ENCODE results near the gene CCR6.

The CCR6 gene

DNA sequence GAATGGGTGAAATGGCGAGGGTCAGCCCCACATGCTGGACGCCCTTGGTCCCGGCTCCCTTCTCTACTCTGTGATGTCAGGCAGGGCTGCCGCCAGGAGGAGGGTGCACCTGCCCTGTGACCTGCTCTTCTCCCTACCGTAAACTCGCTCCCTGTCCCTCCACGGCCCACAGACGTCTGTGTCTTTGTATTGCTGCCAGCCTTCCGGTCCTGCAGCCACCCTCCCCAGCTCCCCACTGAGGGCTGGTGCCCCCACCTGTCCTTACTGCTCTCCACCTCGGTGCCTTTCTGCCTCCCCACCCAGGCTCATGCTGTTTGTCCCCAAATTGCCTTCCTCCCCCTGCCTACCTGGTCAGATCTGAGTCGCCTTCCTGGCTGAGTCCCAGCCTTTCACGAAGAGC lies 4.1 kb upstream of the CCR6 start:
- TF ChIP-seq, protein P1, sequence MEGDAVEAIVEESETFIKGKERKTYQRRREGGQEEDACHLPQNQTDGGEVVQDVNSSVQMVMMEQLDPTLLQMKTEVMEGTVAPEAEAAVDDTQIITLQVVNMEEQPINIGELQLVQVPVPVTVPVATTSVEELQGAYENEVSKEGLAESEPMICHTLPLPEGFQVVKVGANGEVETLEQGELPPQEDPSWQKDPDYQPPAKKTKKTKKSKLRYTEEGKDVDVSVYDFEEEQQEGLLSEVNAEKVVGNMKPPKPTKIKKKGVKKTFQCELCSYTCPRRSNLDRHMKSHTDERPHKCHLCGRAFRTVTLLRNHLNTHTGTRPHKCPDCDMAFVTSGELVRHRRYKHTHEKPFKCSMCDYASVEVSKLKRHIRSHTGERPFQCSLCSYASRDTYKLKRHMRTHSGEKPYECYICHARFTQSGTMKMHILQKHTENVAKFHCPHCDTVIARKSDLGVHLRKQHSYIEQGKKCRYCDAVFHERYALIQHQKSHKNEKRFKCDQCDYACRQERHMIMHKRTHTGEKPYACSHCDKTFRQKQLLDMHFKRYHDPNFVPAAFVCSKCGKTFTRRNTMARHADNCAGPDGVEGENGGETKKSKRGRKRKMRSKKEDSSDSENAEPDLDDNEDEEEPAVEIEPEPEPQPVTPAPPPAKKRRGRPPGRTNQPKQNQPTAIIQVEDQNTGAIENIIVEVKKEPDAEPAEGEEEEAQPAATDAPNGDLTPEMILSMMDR (IDR thresholded peaks at IDR 0.05; ENCODE audit: low read depth, low read length), result no peak
- H3K4me3 ChIP-seq (ENCODE audit: low read depth, low read length), result no peak overlapping the region
- in situ Hi-C loops (cut with HindIII; ENCODE audit: low sequenced_read_pairs), result no loop called here
- no peak for DNase-seq (ENCODE audit: low read depth, low spot score)

DNA sequence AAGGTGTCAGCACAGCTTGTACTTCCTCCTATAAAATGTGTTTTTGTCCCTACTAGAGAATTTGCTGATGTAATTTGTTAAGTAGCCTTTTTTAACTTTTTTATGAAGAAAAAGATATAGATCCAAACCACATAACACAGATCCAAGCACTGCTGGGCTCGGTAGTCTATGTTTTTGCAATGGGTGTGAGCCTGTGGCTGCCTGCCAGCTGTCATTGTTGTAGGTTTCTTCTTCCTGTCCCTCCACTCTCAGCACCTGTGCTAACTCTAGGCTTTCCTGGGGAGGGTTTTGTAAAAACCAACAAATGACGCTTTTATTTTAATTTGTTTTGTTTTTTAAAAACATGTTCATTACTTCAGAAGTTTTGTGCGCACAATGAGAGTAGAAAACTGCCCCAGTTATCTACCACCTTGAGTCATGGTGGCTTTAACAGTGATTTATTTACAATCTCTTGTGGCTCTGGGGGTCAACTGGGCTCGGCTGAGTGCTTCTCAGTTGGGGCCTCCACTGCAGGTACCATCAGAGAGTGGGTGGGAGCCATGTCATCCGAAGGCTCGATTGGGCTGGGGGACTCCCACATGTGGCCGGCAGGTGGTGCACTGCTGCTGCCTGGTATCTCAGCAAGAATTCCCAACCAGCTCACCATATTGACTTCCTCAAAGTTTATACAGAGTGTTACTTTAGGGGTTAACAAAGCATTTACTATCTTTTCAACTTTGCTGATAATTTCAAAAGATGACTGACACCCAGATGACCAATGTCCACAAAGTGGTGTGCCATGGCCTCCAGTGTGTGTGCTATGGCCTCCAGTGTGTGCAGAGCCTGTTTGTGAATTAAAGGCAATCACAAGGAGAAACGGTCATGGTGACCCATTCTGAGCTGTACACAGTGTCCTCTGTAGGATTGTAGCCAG lies 3.0 kb upstream of the CCR6 start:
- TF ChIP-seq, protein P1 (IDR thresholded peaks at IDR 0.05; ENCODE audit: low read depth, low read length), result no peak
- no peak overlapping the region for H3K4me3 ChIP-seq (ENCODE audit: low read depth, low read length)
- in situ Hi-C loops (cut with HindIII; ENCODE audit: low sequenced_read_pairs), result no loop called here
- no peak for DNase-seq (ENCODE audit: low read depth, low spot score)

DNA sequence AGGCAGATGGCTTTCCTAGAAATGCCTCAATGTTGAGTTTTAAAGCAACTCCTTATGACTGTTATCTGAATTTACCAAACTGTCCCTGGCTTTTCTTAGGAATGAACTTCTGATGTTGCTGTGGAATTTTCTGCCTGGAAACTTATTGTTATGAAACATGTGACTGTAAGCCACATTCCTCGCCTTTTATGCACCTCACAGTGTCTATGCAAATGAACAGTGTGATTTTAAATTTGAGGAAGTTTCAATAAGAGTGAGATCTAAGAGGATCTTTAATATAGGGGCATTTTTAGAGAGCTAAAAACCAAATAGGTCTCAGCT lies 2.4 kb upstream of the CCR6 start:
- DNase-seq (ENCODE audit: low read depth, low spot score), result no peak
- TF ChIP-seq, protein P1 (IDR thresholded peaks at IDR 0.05; ENCODE audit: low read depth, low read length), result no peak
- no peak overlapping the region for H3K4me3 ChIP-seq (ENCODE audit: low read depth, low read length)
- in situ Hi-C loops (cut with HindIII; ENCODE audit: low sequenced_read_pairs), result no loop called here

DNA sequence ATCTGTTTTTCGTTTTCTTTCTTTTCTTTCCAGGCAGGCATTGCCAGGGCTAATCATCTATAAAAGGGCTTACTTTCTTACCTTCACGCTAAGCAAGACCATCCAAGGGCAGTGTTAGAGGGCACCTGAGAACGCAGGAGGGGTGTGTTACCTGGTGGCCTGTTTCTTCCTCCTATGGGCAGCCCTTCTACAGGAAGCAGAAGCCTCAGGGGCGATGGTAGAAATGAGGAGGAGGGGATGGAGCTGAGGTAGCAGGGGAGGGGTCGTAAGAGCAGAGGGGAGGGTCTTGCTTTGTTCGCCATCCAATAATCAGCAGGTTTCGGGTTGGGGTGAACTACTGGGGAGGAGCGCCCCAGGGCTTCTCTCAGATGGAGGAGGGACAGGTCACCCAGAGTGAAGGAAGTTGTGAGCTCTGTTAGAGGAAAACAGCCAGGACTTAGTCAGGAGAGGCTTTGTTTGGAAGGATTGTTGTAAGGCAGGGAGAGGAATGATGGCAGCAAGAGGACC lies 1.5 kb upstream of the CCR6 start:
- in situ Hi-C loops (cut with HindIII; ENCODE audit: low sequenced_read_pairs), result no loop called here
- TF ChIP-seq, protein P1 (IDR thresholded peaks at IDR 0.05; ENCODE audit: low read depth, low read length), result no peak
- no peak for DNase-seq (ENCODE audit: low read depth, low spot score)
- no peak overlapping the region for H3K4me3 ChIP-seq (ENCODE audit: low read depth, low read length)

DNA sequence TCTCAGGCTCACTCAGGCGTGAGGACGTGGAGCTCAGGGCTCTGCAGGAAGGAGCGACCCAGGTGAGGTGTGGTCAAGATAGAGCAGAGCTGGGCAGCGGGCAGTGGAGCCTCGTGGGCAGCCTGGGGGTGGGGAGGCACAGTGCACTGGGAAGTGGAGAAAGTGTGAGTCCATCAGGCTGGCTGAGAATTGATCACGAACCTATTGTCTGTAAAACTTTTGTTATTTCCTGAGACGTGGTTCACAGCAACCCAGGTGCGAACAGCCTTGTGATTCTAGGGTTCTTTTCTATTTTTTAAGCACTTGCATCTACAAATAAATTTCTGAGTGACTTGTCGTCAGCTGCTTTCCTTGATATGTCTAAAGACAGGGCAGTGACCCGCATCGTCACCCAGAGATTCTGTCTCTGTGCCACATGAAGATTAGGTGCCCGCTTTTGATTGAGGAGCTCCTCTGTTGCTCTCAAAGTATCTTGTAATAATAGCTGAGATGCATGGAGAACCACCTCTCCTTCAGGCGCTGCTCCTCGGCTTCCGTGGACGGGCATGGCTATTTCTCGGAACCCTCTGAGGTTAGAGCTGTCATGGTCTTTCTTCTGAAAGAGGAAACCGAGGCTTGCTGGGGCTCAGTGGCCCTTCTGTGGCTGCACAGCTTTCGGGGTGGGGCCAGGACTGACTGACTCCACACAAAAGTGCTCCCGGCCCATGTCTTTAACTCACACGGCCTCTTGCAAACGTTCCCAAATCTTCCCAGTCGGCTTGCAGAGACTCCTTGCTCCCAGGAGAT lies 662 bp upstream of the CCR6 start:
- DNase-seq (ENCODE audit: low read depth, low spot score), result no peak
- in situ Hi-C loops (cut with HindIII; ENCODE audit: low sequenced_read_pairs), result no loop called here
- no peak overlapping the region for H3K4me3 ChIP-seq (ENCODE audit: low read depth, low read length)
- TF ChIP-seq, protein P1 (IDR thresholded peaks at IDR 0.05; ENCODE audit: low read depth, low read length), result no peak

DNA sequence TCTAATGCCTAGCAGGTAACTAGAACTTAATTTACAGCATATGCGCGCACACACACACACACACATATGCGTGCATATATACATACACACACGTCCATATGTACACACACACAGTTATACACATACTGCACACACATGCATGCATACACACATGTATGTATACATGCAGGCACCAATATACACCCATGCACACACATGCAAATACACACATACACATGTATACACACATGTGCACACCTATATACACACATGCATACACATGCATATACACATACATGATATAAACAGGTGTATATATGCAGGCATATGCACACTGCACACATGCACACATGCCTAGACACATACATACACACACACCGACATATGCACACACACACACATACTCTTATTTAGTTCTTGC lies 1.9 kb downstream of the CCR6 start:
- no peak overlapping the region for H3K4me3 ChIP-seq (ENCODE audit: low read depth, low read length)
- no peak for DNase-seq (ENCODE audit: low read depth, low spot score)
- TF ChIP-seq, protein P1 (IDR thresholded peaks at IDR 0.05; ENCODE audit: low read depth, low read length), result no peak
- in situ Hi-C loops (cut with HindIII; ENCODE audit: low sequenced_read_pairs), result no loop called here

All from astrocyte of the spinal cord (primary cell).